ENCODE measurements around the gene RPL22L1. TPM values are rescaled to one million over a fixed set of nuclear protein-coding genes. Genes with fewer than 3 reads are reported as not detected.

The RPL22L1 gene
- total RNA-seq, 1 experiment from 2014 or later, result 409 TPM

GRCh38 chr3:170844377-170844776 lies 25.6 kb downstream of the RPL22L1 start:
- no peak for DNase-seq (ENCODE audit: unreplicated experiment)
- no peak for TF ChIP-seq CTCF (IDR thresholded peaks at IDR 0.05; ENCODE audit: unreplicated experiment)
- Mint-ChIP-seq H3K27ac (ENCODE audit: low read depth, unreplicated experiment) (no peak overlapping the region), H3K36me3 (ENCODE audit: insufficient read depth, unreplicated experiment) (no peaks in the 10 kb centered on the region), H3K9me3 (ENCODE audit: unreplicated experiment) (no peaks in the 10 kb centered on the region), H3K4me1 (ENCODE audit: insufficient read depth, unreplicated experiment) (peaks cover 4% of the 10 kb centered on the region), H3K4me3 (ENCODE audit: unreplicated experiment) (no peak overlapping the region), H3K27me3 (ENCODE audit: insufficient read depth, unreplicated experiment) (peaks cover 13% of the 10 kb centered on the region)
- CTCF ChIA-PET, result no interaction called here
- intact Hi-C loops (cut with micrococcal nuclease), result loop anchor here (10.0 kb wide), 1 partner anchor 530 kb away; no protein-coding TSS in a partner anchor
- BruUV-seq (replicated peaks), result no TSS peak
- POLR2A ChIA-PET, result interaction anchor here (0.6 kb wide), 1 partner anchor 472 kb away, joined by 3 read pairs; no protein-coding TSS in a partner anchor

- Mint-ChIP-seq H3K4me3 (ENCODE audit: unreplicated experiment) (no peak overlapping the region), H3K9me3 (ENCODE audit: unreplicated experiment) (no peaks in the 10 kb centered on the region), H3K27me3 (ENCODE audit: insufficient read depth, unreplicated experiment) (peaks cover 13% of the 10 kb centered on the region), H3K27ac (ENCODE audit: low read depth, unreplicated experiment) (no peak overlapping the region), H3K4me1 (ENCODE audit: insufficient read depth, unreplicated experiment) (peaks cover 4% of the 10 kb centered on the region), H3K36me3 (ENCODE audit: insufficient read depth, unreplicated experiment) (peaks cover 6% of the 10 kb centered on the region)
- DNase-seq (ENCODE audit: unreplicated experiment), result no peak
- intact Hi-C loops (cut with micrococcal nuclease), result loop anchor here (10.0 kb wide), 1 partner anchor 526 kb away; no protein-coding TSS in a partner anchor
- ChIA-PET POLR2A (no interaction called here), CTCF (interaction anchor here (0.6 to 3.2 kb wide), 7 partner anchors 8 to 430 kb away, joined by 3 to 17 read pairs (median 5); no protein-coding TSS in a partner anchor)
- BruUV-seq (replicated peaks), result no TSS peak
- TF ChIP-seq CTCF (IDR thresholded peaks at IDR 0.05; ENCODE audit: unreplicated experiment), result no peak
Measured at GRCh38 chr3:170840291-170840859, 29.6 kb downstream of the RPL22L1 start.

- no peak for DNase-seq (ENCODE audit: unreplicated experiment)
- no peaks in the 10 kb centered on the region for H3K9me3 Mint-ChIP-seq (ENCODE audit: unreplicated experiment)
- H3K27ac Mint-ChIP-seq (ENCODE audit: low read depth, unreplicated experiment), result no peak overlapping the region
- H3K27me3 Mint-ChIP-seq (ENCODE audit: insufficient read depth, unreplicated experiment), result peaks cover 13% of the 10 kb centered on the region
- H3K4me3 Mint-ChIP-seq (ENCODE audit: unreplicated experiment), result no peak overlapping the region
- H3K36me3 Mint-ChIP-seq (ENCODE audit: insufficient read depth, unreplicated experiment), result peaks cover 6% of the 10 kb centered on the region
- no TSS peak for BruUV-seq (replicated peaks)
- intact Hi-C loops (cut with micrococcal nuclease), result loop anchor here (10.0 kb wide), 1 partner anchor 525 kb away; no protein-coding TSS in a partner anchor
- TF ChIP-seq CTCF (IDR thresholded peaks at IDR 0.05; ENCODE audit: unreplicated experiment), result no peak
- ChIA-PET CTCF (interaction anchor here (0.8 to 2.3 kb wide), 3 partner anchors 28 to 429 kb away, joined by 3 to 10 read pairs (median 9); no protein-coding TSS in a partner anchor), POLR2A (interaction anchor here (1.7 kb wide), 1 partner anchor 17 kb away, joined by 3 read pairs; no protein-coding TSS in a partner anchor)
- peaks cover 4% of the 10 kb centered on the region for H3K4me1 Mint-ChIP-seq (ENCODE audit: insufficient read depth, unreplicated experiment)
Measured at GRCh38 chr3:170839518-170840100, 30.4 kb downstream of the RPL22L1 start.

- no peak overlapping the region for H3K27ac Mint-ChIP-seq (ENCODE audit: low read depth, unreplicated experiment)
- no peak overlapping the region for H3K4me3 Mint-ChIP-seq (ENCODE audit: unreplicated experiment)
- BruUV-seq (replicated peaks), result no TSS peak
- no peak for TF ChIP-seq CTCF (IDR thresholded peaks at IDR 0.05; ENCODE audit: unreplicated experiment)
- H3K36me3 Mint-ChIP-seq (ENCODE audit: insufficient read depth, unreplicated experiment), result peaks cover 6% of the 10 kb centered on the region
- POLR2A ChIA-PET, result no interaction called here
- H3K4me1 Mint-ChIP-seq (ENCODE audit: insufficient read depth, unreplicated experiment), result peaks cover 4% of the 10 kb centered on the region
- DNase-seq (ENCODE audit: unreplicated experiment), result no peak
- H3K9me3 Mint-ChIP-seq (ENCODE audit: unreplicated experiment), result no peaks in the 10 kb centered on the region
- intact Hi-C loops (cut with micrococcal nuclease), result no loop called here
- H3K27me3 Mint-ChIP-seq (ENCODE audit: insufficient read depth, unreplicated experiment), result no peaks in the 10 kb centered on the region
- CTCF ChIA-PET, result interaction anchor here (0.5 to 2.0 kb wide), 3 partner anchors 12 to 1029 kb away, joined by 3 to 5 read pairs (median 3); no protein-coding TSS in a partner anchor
Measured at GRCh38 chr3:170836491-170836890, 33.5 kb downstream of the RPL22L1 start.

Measured in MCF 10A (cell line).